Epithelial cell of prostate (primary cell): ENCODE data around the gene ZNF839.

ENCODE experiments used
- DNase-seq: peaks from one replicate; pipeline ENCODE4 v3.0.0-alpha.2; 2011; ENCODE audit warnings: low read depth, low spot score
- H3K27ac ChIP-seq: fragments of 450-650 bp; 2 replicates; pipeline ENCODE4 v1.5.1; 2017; ENCODE audit warnings: mild to moderate bottlenecking

Gene ZNF839

DNA sequence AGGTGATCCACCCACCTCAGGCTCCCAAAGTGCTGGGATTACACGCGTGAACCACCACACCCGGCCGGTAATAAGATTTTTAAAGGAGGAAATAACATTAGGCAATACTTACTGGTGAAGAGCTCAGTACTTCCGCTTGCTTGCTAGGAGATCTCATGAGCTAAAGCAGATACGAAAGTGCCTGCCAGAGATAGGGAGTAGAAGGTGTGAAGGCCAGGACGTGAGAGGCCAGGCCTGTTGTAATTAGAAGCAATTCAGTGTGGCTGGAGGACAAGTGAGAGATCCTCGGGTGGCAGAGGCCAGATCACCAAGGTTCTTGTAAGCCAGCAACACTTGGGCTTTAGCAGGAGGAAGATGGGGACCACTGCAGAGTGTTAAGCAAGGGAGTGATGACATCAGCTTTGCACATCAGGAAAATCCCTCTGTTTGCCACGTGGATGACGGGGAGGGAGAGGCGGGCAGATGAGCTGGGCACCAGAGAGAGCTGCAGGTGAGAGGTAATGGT is 50.8 kb downstream of the ZNF839 start:
- no peak for DNase-seq
- no peak overlapping the region for H3K27ac ChIP-seq

DNA sequence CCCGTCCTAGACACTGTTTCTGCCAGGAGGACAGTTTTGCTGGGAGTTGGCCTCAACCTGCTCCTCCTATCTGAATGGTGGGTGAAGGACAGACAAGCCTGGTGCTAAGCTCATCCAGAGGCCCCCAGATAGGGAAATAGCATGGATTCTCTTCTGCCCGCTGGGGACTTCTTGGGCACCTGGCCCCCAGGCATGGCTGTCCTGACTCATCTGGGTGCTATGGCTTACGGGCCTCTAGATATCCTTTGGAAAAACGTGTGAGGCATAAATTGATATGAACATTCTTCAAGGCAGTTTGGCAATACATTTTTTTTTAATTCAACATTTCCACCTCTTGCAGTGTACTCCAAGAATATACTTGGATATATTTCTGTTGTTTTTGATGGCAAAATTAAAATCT is 51.8 kb downstream of the ZNF839 start:
- no peak overlapping the region for H3K27ac ChIP-seq
- DNase-seq: no peak

- DNase-seq: no peak
- H3K27ac ChIP-seq: no peak overlapping the region
Measured at GRCh38 chr14:102373110-102373509, 53.6 kb downstream of the ZNF839 start.

GRCh38 chr14:102374264-102374663 is 54.7 kb downstream of the ZNF839 start:
- DNase-seq: no peak
- no peak overlapping the region for H3K27ac ChIP-seq

DNA sequence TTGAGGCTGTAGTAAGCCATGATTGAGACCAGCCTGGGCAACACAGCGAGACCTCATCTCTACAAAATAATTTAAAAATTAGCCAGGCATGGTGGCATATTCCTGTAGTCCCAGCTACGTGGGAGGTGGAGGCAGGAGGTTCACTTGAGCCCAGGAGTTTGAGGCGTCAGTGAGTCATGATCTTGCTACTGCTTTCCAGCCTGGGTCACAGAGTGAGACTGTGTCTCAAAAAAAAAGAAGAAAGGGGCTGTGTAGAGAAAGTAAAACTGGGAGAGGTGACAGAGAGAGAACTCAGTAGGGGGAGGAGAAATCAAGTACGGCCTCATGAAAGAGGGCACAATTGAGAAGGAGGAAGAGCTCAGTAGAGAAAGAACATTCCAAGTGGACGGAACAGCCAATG is 55.6 kb downstream of the ZNF839 start:
- no peak for DNase-seq
- no peak overlapping the region for H3K27ac ChIP-seq

DNA sequence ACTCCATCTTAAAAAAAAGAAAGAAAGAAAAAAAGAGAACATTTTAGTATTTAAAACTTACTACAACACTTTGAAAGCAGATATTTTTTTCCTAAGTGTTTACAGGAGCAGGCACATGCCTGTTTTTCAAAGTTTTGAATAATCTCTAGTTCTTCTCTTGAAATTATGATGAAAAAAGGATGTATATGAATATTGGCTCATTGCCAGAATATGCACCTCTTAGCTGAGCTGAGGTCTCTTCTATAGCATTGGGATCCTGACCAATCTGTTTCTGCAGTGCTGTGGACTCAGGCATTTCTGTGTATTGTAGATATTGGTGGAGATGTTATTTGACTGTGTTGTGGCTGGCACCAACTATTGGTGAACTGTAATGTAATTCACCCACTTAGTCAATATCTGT is 58.1 kb downstream of the ZNF839 start:
- no peak for DNase-seq
- no peak overlapping the region for H3K27ac ChIP-seq

GRCh38 chr14:102378830-102379229 is 59.3 kb downstream of the ZNF839 start:
- DNase-seq: no peak
- no peak overlapping the region for H3K27ac ChIP-seq

DNA sequence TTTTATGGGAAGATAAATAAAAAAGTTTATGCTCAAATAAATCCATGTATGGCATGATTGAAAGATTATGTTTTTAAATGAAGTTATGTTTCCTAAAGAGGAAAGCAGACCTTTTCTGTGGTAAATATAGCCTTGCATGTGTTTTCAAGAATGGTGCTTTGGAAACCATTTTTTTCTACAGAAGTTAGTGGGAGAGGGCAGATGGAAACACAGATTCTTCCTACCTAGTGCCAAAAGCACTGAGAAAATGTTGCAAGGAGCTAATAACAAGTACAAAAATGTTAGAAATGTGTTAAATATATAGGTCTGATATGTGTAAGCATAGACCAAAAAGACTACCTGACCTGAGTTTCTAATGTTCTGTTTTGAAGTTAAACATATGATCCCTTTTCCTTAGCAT is 67.5 kb downstream of the ZNF839 start:
- no peak overlapping the region for H3K27ac ChIP-seq
- DNase-seq: no peak

GRCh38 chr14:102389246-102389645 is 69.7 kb downstream of the ZNF839 start:
- no peak for DNase-seq
- no peak overlapping the region for H3K27ac ChIP-seq

DNA sequence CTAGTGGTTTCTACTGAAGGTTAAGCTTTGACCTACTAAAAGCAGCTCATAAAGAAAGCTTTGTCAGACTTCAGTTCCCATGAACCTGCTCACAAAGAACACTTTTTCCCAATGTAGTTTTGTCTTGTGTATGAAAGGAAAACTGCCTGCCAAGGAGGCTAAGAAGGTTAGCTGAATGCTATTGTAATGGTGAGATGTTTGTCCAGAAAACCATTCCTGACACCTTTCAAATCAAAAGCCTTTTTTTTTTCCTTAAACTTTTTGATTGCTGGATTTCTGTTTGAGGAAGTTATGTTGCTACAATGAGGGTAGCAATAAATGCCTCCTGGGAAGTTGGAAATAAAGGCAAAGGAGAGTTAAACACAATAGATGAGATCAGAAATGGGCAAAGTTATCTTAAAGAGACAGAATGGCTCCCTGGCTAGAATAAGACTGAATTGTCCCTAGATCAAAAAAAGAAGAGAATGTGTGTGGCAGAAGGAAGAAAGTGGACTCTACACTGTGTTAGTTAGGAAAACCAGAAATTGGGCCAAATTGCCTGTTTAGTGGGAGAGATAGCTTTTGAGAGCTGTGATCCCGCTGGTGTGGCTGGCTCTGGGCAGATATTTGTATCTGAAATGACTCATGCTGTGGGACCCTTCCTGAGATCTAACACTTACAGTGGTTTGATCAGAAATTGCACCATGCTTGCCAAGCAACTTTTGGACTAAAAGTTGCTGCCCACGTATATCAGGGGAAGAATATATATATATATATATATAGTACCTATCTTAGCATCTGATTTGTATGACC is 70.7 kb downstream of the ZNF839 start:
- no peak overlapping the region for H3K27ac ChIP-seq
- DNase-seq: no peak
